GM18505 (cell line): ENCODE data around the gene MCHR1.

Source experiments
- ATAC-seq: cut with Tn5 transposase; IDR thresholded peaks from one replicate; pipeline ENCODE4 v1.9.1; 2021; ENCODE audit not compliant: unreplicated experiment
- POLR2A ChIP-seq: IDR thresholded peaks from 4 replicates; pipeline ENCODE4 v1.6.1; 2011; ENCODE audit warnings: borderline replicate concordance; ENCODE audit not compliant: insufficient read depth, insufficient read length; ENCODE audit errors: extremely low read depth

The MCHR1 gene, protein sequence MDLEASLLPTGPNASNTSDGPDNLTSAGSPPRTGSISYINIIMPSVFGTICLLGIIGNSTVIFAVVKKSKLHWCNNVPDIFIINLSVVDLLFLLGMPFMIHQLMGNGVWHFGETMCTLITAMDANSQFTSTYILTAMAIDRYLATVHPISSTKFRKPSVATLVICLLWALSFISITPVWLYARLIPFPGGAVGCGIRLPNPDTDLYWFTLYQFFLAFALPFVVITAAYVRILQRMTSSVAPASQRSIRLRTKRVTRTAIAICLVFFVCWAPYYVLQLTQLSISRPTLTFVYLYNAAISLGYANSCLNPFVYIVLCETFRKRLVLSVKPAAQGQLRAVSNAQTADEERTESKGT

GRCh38 chr22:40679249-40679963, at the start of gene MCHR1:
MCHR1 (plus strand) TSS chr22:40679484; CDS start chr22:40679653, 169 bp downstream.
- no peak for TF ChIP-seq POLR2A
- no peak for ATAC-seq

DNA sequence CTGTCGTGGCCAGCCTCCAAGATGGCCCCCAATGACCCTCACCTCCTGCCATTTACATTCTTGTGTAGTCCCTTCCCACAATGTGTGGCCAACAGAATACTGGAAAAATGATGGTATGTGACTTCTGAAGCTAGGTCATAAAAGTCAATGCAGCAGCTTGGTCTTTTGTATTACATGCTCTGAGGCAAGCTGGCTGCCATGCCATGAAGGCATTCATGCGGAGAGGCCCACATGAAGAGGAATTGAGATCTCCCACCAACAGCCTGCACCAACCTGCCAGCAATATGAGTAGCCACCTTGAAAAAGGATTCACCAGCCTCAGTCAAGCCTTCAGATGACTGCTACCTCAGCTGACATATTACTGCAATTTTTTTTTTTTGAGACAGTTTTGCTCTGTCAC, 47.4 kb upstream of the MCHR1 start:
- no peak for TF ChIP-seq POLR2A
- ATAC-seq: no peak

DNA sequence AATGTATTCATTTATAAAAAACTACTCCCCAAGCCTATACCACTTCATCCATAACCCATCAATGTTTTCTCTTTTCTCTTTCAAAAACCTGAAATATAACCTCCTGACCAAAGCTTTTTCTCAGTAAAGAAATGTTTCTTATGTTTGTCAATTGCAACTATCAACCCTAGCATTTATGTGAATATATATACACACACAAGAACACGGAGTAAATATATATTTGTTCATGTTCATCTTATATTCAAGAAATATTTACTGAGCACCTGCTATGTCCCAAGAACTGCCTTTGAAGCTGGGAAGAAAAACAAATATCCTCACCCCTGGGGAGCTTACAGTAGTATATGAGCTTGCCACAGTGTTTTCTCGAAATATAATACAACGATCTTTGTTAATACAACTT, 46.2 kb upstream of the MCHR1 start:
- ATAC-seq: no peak
- TF ChIP-seq POLR2A: no peak

- TF ChIP-seq POLR2A: no peak
- no peak for ATAC-seq
These were observed 45.0 kb upstream of the MCHR1 start for GRCh38 chr22:40634119-40634903.

GRCh38 chr22:40635043-40635939, 44.0 kb upstream of the MCHR1 start:
- TF ChIP-seq POLR2A: no peak
- no peak for ATAC-seq

GRCh38 chr22:40635940-40636379, 43.3 kb upstream of the MCHR1 start:
- ATAC-seq: peak; percentile 19
- TF ChIP-seq POLR2A: no peak

DNA sequence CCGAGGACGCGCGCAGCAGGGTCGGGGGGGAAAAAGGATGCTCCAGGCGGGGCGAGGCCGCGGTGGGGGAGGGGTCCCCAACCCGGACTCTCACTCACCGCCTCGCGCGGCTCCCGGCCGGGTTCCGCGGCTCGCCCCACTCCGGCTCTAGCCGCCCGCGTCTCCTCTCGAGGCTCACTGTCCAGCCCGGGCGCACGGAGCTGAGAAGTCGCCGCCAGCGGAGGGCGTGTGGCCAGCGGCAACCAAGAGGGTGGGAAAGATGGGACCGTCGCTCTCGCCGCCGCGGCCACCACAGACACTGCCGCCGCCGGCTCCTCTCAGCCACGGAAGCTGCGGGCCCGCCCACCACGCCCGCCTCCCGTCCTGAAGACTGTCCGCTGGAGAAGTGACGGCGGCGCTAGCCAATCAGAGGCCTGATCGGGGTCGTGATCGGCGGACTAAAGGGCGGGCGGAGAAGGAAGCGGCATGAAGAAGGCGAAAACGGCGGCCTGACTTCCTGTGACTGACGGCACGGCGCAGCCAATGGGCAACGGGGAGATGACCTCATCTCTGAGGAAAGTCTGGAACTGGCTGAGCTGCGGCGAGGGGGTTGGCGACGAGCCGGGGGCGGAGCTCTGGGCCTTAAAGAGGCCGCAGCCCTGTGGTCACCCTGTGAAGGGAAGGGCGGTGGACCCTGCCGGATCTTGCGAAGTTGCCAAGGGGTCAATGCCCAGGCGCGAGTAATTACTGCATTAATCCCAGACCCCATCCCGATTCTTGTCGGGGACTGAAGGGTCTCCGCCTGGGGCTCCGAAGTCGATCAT, 42.7 kb upstream of the MCHR1 start, which contains the start of gene MRTFA:
Gene MRTFA, minus strand, starts transcription at position 340 of the 803 bp plus-strand sequence.
- ATAC-seq: peak; percentile 90
- peak; percentile 85 for TF ChIP-seq POLR2A

DNA sequence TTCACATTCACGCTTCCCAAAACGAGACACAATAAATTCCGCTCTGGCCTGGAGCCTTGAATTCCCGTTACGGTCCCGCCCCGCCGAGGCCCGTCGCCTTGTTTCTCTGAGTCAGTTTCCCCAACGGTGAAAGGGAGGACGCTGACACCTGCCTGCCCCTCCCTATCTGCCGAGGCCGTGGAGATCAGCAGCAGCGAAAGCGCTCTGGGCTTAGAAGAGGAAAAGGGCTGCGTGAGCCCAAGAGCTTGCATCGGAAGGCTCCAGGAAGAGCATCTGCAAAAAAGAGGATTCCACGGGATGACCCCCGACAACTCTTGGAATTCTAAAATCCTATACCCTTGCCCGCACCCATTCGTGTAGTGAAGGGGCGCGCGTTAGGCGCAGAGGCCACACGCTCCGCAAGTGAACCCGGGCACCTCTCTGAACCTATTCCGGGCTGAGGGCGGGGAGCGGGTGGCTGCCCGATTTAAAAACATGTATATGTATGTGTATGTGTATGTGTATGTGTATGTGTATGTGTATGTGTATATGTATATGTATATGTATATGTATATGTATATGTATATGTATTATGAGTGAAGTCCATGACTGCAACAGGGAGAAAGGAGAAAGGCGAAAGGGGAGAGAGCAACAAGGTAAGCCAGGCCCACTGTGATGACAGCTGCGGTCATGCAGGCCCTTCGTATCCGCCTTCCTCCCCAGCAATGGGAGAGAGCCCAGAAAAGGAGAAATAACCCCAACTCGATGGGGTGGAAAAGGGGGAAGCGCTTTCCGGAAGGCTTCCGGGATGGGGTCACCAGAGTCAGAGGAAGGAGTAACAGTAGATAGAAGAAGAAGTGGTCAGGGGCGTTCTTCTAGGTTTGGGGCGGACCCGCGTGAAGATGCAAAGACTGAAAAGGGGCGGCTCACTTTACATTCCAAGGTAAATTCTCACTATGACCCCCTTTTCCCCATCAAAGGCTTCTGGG, 41.8 kb upstream of the MCHR1 start:
- peak; percentile 4 for ATAC-seq
- no peak for TF ChIP-seq POLR2A

GRCh38 chr22:40638261-40638660, 41.0 kb upstream of the MCHR1 start:
- no peak for TF ChIP-seq POLR2A
- no peak for ATAC-seq

DNA sequence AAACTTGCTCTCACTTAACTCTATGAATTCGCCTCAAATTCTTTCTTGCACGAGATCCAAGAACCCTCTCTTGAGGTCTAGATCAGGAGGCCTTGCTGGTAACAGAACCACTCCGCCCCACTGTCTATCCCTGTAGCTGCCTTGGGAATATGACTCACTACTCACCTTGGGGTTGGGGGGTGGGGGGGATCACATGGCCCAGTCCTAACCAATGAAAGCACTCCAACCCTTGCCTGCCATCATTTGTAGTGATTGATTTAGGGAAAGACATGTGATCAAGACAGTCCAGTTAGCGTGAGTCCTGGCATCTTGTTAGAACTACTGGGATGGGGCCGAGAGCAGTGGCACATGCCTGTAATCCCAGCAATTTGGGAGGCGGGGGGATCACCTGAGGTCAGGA, 38.0 kb upstream of the MCHR1 start:
- no peak for TF ChIP-seq POLR2A
- ATAC-seq: no peak

- ATAC-seq: no peak
- TF ChIP-seq POLR2A: no peak
These were observed 37.0 kb upstream of the MCHR1 start for GRCh38 chr22:40642316-40642715.
